Putamen (tissue), 1 donor: ENCODE data around the gene ANKRD53.

Experiments used
- DNase-seq: peaks from one replicate; pipeline ENCODE4 v3.0.0-alpha.2; 2016; ENCODE audit warnings: low spot score

The ANKRD53 gene, protein sequence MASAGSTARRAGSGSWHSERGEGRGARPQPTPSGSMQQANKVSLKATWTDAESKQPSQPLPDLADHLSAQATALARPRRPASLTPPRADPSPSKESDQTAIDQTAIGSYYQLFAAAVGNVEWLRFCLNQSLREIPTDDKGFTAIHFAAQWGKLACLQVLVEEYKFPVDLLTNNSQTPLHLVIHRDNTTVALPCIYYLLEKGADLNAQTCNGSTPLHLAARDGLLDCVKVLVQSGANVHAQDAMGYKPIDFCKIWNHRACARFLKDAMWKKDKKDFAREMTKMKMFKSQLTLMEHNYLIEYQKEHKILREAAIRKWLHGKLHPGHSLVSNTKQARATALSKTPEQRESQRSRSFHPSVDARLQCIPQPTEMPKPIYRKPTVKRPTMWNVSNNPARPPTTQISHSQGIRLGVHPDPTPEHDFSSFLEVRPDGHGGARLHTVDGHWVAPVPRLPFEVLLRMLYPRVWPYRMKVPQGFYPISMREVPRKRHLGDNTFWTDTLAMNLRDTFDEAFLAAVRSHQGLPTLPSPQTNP

DNA sequence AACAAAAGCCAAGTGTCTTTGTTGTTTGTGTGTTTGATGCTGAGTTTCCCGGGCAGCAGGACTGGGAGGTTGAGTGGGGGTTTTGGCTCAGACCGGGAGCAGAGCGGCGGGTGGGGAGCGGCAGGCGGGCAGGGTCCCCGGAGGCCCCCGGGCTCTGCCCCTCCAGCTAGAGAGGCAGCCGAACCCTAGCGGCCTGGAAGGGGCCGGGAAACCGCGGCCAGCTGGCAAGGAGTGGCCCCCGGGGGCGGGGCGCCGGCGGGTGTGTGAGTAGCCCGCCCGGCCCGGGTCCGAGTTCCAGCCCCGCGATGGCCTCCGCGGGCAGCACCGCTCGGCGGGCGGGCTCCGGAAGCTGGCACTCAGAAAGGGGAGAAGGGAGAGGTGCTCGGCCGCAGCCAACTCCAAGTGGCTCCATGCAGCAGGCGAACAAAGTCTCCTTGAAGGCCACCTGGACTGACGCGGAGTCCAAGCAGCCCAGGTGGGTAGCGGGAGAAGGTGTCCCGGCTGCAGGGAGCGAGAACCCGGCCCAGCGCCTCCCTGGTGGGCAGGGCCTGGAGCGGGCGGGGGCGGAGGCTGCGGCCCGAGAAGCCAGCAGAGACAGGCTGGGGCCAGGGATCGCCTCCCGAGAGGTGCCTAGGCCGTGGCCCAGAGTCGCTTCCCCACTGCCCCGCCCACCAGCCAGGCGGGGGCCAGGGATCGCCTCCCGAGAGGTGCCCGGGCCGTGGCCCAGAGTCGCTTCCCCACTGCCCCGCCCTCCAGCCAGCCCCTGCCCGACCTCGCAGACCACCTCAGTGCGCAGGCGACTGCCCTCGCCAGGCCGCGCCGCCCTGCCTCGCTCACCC lies at the start of gene ANKRD53:
Gene ANKRD53, plus strand, starts transcription at position 290 of the 839 bp plus-strand sequence. Its CDS starts 16 bp downstream, at position 306.
- DNase-seq = no peak

DNA sequence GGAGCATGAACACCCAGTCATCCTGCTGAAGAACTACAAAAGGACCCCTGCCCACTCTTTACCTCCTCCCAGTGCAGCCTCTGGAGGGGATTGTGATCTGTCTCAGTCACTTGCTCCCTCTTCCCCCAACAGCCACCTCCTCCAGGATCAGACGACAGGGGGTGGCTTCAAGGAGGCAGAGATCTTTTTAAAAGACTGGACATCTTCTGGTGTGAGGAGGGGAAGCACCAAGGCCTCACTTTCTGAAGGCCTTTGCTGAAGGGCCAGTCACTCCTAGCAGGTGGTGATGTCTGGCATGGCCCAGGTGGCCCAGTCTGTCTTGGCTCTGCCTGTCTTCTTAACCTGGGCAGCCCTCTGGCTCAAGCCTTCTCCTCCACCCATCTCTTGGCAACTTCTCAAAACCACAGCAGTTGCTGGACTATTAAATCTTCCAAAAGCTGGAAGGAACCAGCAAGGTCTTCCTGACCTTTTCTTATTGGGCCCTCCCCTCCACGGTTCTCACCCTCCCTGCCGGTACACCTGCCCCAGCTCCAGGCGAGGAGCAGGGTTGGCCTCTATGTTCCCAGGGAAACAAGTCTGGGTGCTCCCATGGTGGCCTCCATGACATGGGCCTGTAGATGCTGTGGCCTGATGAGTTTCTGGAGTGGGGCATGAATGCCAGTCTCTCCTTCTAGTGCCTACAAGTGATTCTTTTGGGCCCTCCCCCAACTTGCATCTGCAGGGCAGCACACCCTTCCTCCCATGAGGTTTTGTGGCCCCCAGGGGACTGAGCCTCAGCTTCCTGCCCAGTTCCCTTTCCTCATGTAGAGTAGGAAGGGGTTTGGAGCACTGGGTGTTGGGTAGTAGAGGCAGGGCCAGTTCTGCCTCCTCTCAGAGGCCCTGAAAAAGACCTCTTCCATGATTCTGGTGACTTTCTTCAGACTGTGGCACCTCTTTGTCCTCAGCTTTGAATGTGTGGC lies 47.8 kb upstream of the ANKRD53 start:
- no peak for DNase-seq

DNA sequence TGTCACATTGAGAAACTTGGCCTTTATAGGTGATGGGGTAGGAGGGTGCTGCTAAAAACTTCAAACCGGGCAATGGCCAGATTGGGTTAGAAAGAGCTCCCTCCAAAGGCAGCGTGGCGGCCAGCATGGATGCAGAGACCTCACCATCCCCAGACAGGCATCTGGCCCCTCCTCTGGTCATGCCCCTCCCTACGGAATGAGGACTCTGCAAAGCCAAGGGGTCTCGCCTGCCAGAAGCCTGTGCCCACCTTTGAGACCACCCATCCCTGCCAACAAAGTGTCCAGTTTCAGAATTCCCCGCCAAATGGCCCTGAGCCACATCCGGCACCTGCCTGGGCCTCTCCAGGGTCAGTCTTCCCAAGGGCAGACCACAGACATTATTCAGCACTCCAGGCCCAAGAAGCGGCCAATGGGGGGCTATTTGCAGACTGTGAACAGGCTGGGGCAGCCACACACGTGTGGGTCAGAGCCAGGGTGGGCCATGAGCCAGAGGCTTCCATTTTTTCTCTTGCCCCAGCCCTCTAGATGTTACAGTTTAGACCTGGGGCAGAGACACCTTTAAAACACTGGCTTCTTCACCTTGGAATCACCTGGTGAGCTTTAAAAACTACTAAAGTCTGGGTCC lies 46.9 kb upstream of the ANKRD53 start:
- no peak for DNase-seq

DNA sequence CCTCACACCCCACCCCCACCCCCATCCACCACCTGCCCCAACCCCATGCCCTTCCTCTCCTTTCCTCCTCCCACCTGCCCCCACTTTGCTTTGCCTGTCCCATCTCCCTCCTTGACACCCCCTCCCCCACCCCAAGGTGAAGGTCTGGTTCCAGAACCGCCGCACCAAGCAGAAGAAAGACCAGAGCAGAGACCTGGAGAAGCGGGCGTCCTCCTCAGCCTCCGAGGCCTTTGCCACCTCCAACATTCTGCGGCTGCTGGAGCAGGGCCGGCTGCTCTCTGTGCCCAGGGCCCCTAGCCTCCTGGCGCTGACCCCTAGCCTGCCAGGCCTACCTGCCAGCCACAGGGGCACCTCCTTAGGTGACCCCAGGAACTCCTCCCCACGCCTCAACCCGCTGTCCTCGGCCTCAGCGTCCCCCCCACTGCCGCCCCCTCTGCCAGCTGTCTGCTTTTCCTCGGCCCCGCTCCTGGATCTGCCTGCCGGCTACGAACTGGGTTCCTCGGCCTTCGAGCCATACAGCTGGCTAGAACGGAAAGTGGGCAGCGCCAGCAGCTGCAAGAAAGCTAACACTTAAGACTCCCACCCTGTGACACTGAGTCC lies 45.7 kb upstream of the ANKRD53 start:
- DNase-seq = no peak

DNA sequence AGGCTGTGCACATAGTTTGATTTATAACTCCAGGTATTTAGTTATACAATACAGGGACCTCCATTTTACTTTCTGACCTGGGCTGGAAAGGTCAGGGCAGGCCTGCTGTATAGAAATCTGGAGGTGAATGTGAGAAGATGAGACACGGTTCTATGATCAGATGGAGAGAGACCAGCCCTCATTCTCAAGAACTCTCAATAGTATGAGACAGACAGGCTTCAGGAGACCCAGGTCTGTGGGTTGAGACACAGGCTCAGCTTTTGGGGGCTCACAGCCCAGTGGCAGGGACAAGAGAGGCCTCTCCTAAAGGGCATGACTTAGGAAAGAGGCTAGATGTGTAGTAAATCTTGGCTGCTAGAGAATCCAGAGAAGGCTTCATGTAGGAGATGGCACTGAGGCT lies 43.4 kb upstream of the ANKRD53 start:
- no peak for DNase-seq

DNA sequence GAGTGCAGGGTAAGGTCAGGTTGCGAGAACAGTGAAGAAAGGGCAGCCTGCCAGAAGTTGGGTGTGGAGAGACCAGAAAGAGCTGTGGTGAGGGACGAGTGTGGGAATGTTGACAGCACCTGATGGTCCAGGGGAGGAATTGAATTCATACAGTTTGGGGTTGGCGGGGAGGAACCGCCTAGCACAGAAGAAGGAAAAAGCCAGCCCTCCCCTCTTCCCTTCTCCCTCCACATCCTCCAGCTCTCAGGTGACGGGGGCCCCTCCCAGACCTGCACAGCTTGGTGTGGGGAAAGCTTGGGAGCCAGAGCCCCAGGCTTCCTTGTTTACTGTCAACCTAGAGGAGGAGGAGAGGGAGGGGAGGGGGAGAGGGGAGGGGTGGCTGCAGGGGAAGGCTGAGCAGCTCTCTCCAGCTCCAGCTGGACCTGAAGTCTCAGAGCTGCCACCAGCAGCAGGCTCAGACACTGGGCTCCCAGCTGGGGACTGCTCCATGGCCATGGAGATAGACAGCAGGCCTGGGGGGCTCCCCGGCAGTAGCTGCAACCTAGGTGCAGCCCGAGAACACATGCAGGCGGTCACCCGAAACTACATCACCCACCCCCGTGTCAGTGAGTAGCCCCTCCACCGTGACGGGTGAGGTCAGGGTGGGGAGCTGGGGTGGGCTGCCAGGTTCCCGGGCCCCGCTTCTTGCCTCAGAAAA lies 42.8 kb upstream of the ANKRD53 start, which contains the start of gene ATP6V1B1:
Gene ATP6V1B1, plus strand, starts transcription at position 433 of the 697 bp plus-strand sequence. Its CDS starts 55 bp downstream, at position 488.
- no peak for DNase-seq

DNA sequence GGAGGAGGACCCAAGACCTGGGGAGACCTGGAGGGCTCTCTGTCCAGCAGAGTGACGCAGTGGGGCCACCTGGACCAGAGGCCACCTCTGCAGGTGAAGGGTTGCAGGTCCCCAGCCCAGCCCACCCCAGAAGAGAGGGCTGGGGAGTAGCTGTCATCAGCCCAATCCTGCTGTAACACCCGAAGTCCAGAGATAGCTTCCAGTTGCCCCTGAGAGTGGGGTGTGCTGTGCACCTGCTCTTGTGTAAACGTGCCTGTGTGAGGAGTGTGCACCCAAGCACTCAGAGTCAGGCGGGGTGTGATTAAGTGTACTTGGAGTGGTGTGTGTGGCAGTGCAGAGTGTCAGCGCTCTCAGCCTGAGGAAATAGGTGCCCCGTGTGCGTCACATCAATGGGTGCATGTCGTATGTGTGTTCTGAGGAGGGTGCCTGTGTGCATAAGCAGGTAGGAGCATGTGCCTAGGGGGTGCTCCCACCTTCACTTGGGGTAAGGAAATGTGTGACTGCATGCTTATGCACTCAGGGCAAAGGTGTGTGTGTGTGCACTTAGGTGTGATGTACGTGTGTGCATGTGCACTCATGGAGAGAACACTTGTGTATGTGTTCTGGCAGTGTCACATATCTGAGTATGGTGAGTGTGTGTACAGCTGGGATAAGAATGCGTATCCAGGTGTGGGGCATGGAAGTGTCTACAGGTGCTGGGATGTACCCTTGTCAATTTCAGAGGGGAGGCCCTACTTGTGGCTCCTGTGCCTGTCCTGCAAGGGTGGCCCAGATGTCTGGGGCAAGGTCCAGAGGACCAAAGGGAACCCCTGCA lies 42.1 kb upstream of the ANKRD53 start:
- no peak for DNase-seq

DNA sequence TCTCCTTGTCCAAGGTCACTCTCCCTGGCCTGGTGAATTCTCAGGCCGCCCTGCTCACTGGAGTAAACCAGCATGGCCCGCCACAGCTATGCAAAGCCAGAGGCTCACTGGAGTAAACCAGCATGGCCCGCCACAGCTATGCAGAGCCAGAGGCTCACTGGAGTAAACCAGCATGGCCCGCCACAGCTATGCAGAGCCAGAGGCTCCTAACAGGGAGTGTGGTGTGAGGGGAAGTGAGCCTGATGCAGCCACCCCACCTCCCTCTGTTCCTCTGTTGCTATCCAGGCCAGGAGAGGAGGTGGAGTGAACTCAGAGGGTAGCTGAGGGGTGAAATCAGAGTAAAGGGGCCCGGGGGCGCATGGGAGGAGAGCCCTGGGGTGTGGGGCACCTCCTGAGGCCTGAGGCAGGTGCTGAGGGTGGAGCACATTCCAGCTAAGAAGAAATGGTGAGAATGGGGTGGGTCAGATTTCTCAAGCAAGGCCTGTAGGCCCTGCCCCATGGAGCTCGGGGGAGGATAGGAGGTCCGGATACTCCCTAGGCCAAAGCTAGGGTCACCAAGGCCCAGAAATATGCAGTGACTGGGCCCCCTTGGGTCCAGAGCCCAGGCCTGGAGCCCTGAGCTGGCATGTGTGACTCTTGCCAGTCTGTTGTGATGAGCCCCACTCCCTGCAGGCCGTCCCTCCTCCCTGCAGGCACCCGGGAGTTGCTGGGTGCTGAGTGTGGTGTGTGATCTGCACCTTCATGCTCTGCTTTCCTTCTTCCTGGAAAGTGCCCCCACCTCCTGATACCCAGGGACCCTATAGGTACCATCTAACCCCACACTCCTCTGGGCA lies 41.2 kb upstream of the ANKRD53 start:
- DNase-seq = no peak

DNA sequence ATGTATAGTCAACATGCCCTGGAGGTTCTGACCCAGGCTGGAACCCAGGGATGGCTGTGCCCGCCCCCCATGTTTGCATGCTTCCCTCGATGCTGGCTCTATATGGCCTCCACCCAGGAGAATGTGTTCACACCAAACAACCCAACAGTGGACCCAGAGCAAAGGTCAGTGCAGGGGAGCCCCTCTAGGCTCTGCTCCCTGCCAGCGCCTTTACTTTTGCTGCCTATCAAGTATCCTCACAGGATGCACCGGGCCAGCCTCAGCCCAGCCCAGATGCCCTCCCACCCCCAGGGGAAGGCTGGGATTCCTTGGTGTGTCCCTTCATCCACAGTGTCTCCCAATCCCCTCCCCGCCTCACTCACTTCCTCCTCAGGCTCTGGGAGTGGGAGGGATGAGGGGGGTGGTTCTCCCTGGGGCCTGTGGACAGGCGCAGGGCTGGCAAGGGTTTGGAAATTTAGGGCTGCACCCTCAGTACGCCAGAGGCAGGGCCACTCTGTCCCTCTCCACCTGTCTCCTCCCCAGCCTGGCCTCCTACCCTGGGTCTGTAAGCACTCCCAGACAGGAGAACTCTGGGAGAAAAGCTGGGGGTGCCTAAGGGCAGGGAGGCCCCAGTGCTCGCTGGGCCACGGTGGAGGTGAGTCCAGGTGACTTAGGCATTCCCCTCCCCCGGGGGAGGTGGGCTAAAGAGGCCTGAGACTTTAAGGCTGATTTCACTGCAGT lies 40.4 kb upstream of the ANKRD53 start:
- no peak for DNase-seq

DNA sequence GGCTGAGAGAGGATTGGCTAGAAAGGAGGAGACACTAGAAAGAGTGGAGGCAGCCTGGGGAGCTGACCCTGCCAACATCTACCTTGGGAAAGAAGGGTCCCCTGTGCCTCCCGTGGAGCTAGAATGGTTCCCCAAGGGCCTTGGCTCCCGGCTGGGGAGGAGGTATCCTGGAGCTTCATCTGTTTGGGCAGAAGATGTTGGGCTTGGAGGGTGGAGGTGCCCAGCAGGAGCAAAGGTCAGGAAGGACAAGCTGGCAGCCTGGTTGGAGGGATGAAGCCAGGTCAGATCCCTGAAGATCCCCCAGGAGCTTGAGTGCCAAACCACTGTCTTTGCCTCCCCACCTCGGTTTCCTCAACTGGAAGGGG lies 39.9 kb upstream of the ANKRD53 start:
- DNase-seq = no peak

DNA sequence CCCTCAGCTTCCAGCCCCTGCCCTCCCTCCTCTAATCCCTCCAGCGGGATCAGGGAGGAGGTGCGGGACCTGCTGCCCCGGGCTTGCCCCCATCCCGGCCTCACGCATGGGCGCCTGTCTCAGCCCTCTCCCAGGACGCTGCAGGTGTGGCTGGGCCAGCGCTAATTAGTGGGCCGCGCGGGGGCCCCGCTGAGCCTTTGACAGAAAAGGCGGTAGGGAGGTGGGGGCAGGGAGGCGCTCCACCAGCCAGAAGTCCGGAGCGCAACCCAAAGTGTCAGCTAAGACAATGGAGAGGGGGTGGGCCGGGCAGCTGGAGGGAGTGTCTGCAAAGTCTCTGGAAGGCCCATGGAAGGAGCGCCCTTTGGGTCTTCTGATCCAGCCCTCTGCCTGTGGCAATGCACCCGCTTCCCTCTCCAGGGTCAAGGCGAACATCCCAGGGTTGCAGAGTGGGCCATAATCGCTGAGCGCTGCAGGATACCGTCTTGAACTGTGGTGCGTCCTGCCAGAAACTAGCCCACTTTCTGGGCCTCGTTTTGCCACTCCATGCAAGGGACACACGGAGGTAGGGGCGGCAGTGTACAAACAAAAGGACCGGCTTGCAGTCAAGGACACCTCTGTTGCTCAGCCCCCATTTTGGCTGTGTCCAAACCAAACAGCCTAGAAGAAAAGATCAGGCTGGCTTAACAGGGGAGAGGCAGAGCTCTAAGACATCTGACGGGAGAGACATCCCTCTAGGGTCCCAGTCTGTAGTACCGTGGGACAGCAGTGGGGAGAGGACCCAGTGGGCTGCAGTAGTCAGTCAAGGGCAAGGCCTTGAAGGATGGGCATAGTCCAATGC lies 39.2 kb upstream of the ANKRD53 start:
- DNase-seq = no peak

DNA sequence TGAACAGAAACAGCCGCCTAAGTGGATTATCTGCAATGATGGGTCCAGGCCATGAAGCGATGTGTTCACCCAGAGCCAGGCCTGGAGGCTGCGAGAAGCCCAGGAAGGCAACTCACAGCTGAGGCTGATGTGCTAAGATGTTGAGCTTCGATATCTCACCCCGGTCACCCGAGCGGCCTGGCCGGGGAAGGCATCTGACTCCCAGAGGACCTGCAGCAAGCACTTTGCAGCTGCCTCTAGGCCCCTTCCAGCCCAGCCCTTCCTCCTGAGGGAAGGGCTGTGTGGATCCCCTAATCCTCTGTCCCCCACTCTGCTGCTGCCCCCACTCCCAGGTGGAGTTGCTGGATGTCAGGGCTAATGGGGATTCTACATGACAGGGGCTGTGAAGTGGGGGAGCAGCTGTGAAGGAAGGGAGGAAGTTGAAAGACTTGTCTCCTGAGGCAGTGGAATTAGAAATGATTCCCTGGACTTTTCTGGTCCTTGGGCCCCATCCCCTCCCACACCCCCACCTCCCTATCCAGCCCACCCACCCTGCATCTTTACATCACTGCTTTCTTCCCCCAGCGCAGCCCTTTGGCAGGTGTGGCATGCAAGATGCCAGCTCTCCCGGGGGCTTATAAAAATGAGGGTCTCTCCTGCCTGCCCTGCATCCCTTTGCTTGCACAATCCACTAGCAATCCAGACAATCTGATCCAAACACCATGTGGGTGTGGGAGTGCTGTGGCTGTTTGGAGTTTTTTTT lies 38.4 kb upstream of the ANKRD53 start:
- DNase-seq = no peak

DNA sequence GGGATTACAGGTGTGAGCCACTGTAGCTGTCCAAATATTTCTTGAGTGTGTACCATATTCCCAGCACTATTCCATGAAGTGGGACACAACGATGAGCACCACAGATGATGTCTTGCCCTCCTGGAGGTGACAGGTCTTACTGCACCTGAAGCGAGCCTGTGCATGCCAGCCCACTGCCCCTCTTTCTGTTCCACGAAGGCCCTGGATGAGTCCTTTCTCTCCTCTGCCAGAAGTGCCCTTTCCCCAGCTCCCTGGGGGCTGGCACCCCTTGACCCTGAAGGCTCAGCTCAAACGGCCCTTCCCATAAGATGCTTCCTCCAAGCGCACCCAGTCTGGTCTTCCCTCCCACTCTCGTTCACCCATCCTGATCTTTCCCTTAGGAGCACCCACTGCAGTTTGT lies 37.2 kb upstream of the ANKRD53 start:
- no peak for DNase-seq

DNA sequence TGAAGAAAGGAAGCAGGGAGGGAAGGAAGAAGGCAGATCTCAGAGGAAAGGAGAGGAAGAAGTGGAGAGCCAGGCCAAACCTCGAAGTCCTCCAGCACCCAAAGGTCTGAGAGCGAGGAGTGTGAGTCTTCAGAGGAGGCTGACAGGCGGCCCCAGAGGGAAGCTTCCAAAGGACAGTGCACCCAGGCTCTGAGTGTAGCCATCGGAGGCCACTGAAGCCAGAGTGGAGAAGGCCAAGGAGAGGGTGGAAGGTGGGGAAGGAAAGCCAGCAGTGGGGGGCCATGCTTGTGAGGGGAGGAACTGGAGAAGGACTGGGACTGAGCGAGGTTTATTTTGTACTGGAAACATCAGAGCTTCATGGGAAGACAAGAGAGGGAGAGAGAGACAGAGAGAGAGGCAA lies 36.7 kb upstream of the ANKRD53 start:
- DNase-seq = no peak

DNA sequence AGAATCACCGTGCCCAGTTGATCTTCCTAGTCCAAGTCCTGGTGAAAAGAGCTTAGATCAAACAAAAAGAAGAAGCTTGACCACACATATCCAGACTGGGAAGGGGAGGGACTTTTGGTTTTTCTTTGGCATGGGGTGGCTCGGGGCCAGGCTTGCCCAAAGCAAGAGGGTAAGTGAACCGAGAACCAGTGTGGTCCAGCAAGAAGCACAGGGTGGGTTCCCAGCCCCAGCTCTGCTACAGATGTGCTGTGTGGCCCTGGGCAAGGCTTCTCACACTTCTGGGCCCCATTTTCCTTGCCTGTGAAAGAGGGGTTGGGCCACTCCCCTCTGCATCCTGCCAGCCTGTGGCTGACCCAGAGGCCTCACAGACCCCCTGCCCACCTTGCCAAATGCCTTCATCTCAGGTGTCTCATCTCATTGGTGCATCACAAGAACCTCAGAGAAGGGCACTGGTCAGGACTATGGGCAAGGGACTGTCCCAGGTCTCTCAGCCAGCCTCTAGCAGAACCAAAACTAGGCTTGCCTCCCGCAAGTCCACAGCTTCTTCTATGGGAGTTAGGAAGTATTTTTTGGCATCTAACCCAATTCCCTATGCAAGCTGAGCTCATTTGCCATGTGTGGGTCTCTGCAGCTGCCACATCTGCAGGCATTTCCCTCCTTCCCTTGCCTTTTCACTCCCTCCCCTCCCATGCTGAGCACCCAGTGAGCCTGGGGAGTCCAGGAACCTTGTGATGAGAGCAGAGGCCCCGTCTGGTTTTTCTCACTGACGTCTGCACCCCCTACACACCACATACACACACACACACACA lies 35.8 kb upstream of the ANKRD53 start:
- no peak for DNase-seq
